Measurements from ENCODE around the gene GJD3.

- TF ChIP-seq, protein P1, sequence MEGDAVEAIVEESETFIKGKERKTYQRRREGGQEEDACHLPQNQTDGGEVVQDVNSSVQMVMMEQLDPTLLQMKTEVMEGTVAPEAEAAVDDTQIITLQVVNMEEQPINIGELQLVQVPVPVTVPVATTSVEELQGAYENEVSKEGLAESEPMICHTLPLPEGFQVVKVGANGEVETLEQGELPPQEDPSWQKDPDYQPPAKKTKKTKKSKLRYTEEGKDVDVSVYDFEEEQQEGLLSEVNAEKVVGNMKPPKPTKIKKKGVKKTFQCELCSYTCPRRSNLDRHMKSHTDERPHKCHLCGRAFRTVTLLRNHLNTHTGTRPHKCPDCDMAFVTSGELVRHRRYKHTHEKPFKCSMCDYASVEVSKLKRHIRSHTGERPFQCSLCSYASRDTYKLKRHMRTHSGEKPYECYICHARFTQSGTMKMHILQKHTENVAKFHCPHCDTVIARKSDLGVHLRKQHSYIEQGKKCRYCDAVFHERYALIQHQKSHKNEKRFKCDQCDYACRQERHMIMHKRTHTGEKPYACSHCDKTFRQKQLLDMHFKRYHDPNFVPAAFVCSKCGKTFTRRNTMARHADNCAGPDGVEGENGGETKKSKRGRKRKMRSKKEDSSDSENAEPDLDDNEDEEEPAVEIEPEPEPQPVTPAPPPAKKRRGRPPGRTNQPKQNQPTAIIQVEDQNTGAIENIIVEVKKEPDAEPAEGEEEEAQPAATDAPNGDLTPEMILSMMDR (IDR thresholded peaks at IDR 0.05): no peak
- TF ChIP-seq POLR2A (IDR thresholded peaks at IDR 0.05): no peak
These were observed 50.6 kb downstream of the GJD3 start for GRCh38 chr17:40313668-40314583.

Data from body of pancreas (tissue), 4 donors.